Gastroesophageal sphincter (tissue), 4 donors: ENCODE results near the gene B4GALT1. TPM values are rescaled to one million over a fixed set of nuclear protein-coding genes. Genes with fewer than 3 reads are reported as not detected.

Experiments
- ATAC-seq: fragments of 150-250 bp; one replicate; pipeline ENCODE4 v1.9.1; 2016; ENCODE audit warnings: mild to moderate bottlenecking, moderate library complexity
- H3K27ac ChIP-seq, 4 donors: fragments of 200-600 bp; sonication (generic) in 3 of 4; 1 replicate in 3 of 4; 2 replicates in 1 of 4; pipeline ENCODE4 v1.5.1; 2016 to 2019
- H3K27me3 ChIP-seq: fragments of 200-600 bp; sonication (generic); one replicate; pipeline ENCODE4 v1.5.1; 2019
- H3K36me3 ChIP-seq, 2 donors: fragments of 200-600 bp; sonication (generic); one replicate each; pipeline ENCODE4 v1.5.1; 2019; ENCODE audit warnings: control low read depth in 1 of 2
- H3K4me1 ChIP-seq, 3 donors: fragments of 200-600 bp; sonication (generic); 1 replicate in 2 of 3; 2 replicates in 1 of 3; pipeline ENCODE4 v1.5.1; 2016 to 2019; ENCODE audit warnings: control low read depth in 2 of 3
- H3K4me3 ChIP-seq, 2 donors: fragments of 200-600 bp; sonication (generic); one replicate each; pipeline ENCODE4 v1.5.1; 2019; ENCODE audit warnings: mild to moderate bottlenecking in 1 of 2, moderate library complexity in 1 of 2
- H3K9me3 ChIP-seq, 3 donors: fragments of 200-600 bp; sonication (generic); one replicate each; pipeline ENCODE4 v1.5.1; 2017 to 2019; ENCODE audit warnings: control low read depth in 2 of 3
- EP300 ChIP-seq: sonication (generic); formaldehyde crosslinking; IDR thresholded peaks from one replicate; pipeline ENCODE4 v1.6.1; 2017; ENCODE audit warnings: antibody characterized with exemption, mild to moderate bottlenecking
- POLR2A ChIP-seq, 2 donors: fragments of 450-650 bp; IDR thresholded peaks; one replicate each; pipeline ENCODE4 v1.6.1; 2017; ENCODE audit warnings: antibody characterized with exemption in 2 of 2, mild to moderate bottlenecking in 2 of 2, moderate library complexity in 1 of 2
- POLR2AphosphoS5 ChIP-seq: sonication (generic); formaldehyde crosslinking; IDR thresholded peaks from one replicate; pipeline ENCODE4 v1.6.1; 2017; ENCODE audit warnings: antibody characterized with exemption
- WGBS, 2 donors: methylation state at CpG; one replicate each; pipeline ENCODE4 v1.1.5; 2018; ENCODE audit warnings: low coverage in 1 of 2; 5-methylcytosine and 5-hydroxymethylcytosine counted together
- total RNA-seq, 4 donors: library from RNA; depleted of rRNA; stranded (reverse); fragments of >200 nt; gene quantifications; one replicate each; pipeline ENCODE4 v1.1.0, GENCODE V29; 2016
- TF ChIP-seq, protein P1 (sequence below), 4 experiments: fragments of 200-600 bp in 2 of 4; fragments of 450-650 bp in 2 of 4; sonication (generic) in 1 of 4; IDR thresholded peaks; one replicate each; pipeline ENCODE4 v1.5.1; 2017 to 2019; ENCODE audit warnings: antibody characterized with exemption in 4 of 4, mild to moderate bottlenecking in 2 of 4, moderate library complexity in 2 of 4

Gene B4GALT1
- total RNA-seq, 4 donors from 2014 or later, result 22.9 to 43.3 (median 31.0) TPM

GRCh38 chr9:33123407-33124031 is 43.6 kb downstream of the B4GALT1 start:
- peak; percentile 26 for ATAC-seq
- Histone ChIP-seq H3K9me3 (no peaks in the 10 kb centered on the region), H3K4me3 (no peak overlapping the region), H3K27me3 (no peaks in the 10 kb centered on the region), H3K4me1 (peaks cover 0 to 18% (median 0%) of the 10 kb centered on the region in 3 donors), H3K36me3 (peaks cover 0 to 79% of the 10 kb centered on the region in 2 donors), H3K27ac (no peak overlapping the region)
- TF ChIP-seq POLR2AphosphoS5, result no peak
- no peak for TF ChIP-seq POLR2A (IDR thresholded peaks at IDR 0.05)
- no peak for TF ChIP-seq EP300
- TF ChIP-seq, protein P1, sequence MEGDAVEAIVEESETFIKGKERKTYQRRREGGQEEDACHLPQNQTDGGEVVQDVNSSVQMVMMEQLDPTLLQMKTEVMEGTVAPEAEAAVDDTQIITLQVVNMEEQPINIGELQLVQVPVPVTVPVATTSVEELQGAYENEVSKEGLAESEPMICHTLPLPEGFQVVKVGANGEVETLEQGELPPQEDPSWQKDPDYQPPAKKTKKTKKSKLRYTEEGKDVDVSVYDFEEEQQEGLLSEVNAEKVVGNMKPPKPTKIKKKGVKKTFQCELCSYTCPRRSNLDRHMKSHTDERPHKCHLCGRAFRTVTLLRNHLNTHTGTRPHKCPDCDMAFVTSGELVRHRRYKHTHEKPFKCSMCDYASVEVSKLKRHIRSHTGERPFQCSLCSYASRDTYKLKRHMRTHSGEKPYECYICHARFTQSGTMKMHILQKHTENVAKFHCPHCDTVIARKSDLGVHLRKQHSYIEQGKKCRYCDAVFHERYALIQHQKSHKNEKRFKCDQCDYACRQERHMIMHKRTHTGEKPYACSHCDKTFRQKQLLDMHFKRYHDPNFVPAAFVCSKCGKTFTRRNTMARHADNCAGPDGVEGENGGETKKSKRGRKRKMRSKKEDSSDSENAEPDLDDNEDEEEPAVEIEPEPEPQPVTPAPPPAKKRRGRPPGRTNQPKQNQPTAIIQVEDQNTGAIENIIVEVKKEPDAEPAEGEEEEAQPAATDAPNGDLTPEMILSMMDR (IDR thresholded peaks at IDR 0.05), result no peak
- WGBS, 2 donors, result 71% methylated on average over 1 of the region's 8 CpGs; no CpG with 5 or more reads in 1 of the 2 donors

- peaks cover 0 to 29% (median 0%) of the 10 kb centered on the region in 3 donors for H3K4me1 ChIP-seq
- H3K4me3 ChIP-seq, result no peak overlapping the region
- no peaks in the 10 kb centered on the region for H3K9me3 ChIP-seq
- TF ChIP-seq POLR2A (IDR thresholded peaks at IDR 0.05) (no peak), POLR2AphosphoS5 (no peak), EP300 (no peak)
- TF ChIP-seq, protein P1 (IDR thresholded peaks at IDR 0.05), result no peak
- 89% methylated on average over 1 of the region's 1 CpG; no CpG with 5 or more reads in 1 of the 2 donors for WGBS, 2 donors
- peaks cover 0 to 77% of the 10 kb centered on the region in 2 donors for H3K36me3 ChIP-seq
- no peak overlapping the region for H3K27ac ChIP-seq
- no peaks in the 10 kb centered on the region for H3K27me3 ChIP-seq
- ATAC-seq, result no peak
These were observed 46.5 kb downstream of the B4GALT1 start for GRCh38 chr9:33120620-33121019.

DNA sequence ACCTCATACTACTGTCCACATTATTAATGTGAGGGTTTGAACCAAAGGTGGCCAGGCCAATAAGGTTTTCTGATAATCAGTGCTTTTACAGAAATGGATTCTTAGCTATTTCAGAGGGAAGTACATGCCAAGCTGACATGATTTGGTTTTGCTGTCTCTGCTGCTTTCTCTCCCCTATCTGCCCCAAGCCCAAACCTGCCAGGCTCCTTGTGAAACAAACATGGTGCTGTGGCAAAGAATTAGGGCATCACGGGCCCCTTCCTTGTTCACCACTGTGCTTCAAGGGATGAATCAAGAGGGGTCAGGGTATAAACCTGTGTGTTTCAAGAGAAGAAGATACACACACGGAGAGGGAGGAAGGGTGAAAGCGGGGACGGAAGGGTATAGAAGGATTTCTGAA is 49.3 kb downstream of the B4GALT1 start:
- WGBS, 2 donors, result 84 to 90% methylated on average over 3 to 4 of the region's 4 CpGs
- H3K27ac ChIP-seq, result peak overlapping the region in 1 of 4 donors; percentile 8

DNA sequence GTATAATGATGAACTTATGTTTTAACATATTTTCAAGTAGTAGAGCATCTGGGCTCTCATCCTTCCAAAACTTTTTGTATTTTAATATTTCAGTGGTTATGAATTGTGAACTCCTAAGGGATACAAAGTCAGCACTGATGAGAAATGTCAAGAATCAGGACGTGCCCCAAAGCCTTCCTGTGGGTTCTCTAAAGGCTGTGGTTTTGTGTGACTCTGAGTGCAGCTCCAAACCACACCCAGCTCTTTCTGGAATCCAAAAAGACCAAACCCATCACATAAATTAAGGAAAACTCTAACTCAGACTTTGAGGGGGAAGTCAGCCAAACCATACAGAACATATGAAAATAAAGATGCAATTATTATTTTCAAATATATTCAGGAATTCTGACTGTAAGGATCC is 49.8 kb downstream of the B4GALT1 start:
- H3K27ac ChIP-seq, result peak overlapping the region in 1 of 4 donors; percentile 8
- no peaks in the 10 kb centered on the region for H3K9me3 ChIP-seq
- 50% methylated on average over 1 of the region's 1 CpG; no CpG with 5 or more reads in 1 of the 2 donors for WGBS, 2 donors
- no peak for ATAC-seq
- H3K36me3 ChIP-seq, result peaks cover 0 to 89% of the 10 kb centered on the region in 2 donors
- peaks cover 0 to 25% (median 0%) of the 10 kb centered on the region in 3 donors for H3K4me1 ChIP-seq
- no peaks in the 10 kb centered on the region for H3K27me3 ChIP-seq
- H3K4me3 ChIP-seq, result no peak overlapping the region
- TF ChIP-seq EP300, result no peak
- TF ChIP-seq POLR2A (IDR thresholded peaks at IDR 0.05), result no peak
- TF ChIP-seq, protein P1 (IDR thresholded peaks at IDR 0.05), result no peak
- TF ChIP-seq POLR2AphosphoS5, result no peak

More for the DNA sequence above, 49.3 kb downstream of the B4GALT1 start:
- ATAC-seq, result no peak
- Histone ChIP-seq H3K27me3 (no peaks in the 10 kb centered on the region), H3K4me3 (no peak overlapping the region), H3K4me1 (peaks cover 0 to 25% (median 0%) of the 10 kb centered on the region in 3 donors), H3K36me3 (peaks cover 0 to 84% of the 10 kb centered on the region in 2 donors), H3K9me3 (no peaks in the 10 kb centered on the region)
- TF ChIP-seq EP300 (no peak), POLR2A (IDR thresholded peaks at IDR 0.05) (no peak), POLR2AphosphoS5 (no peak)
- TF ChIP-seq, protein P1 (IDR thresholded peaks at IDR 0.05), result no peak

DNA sequence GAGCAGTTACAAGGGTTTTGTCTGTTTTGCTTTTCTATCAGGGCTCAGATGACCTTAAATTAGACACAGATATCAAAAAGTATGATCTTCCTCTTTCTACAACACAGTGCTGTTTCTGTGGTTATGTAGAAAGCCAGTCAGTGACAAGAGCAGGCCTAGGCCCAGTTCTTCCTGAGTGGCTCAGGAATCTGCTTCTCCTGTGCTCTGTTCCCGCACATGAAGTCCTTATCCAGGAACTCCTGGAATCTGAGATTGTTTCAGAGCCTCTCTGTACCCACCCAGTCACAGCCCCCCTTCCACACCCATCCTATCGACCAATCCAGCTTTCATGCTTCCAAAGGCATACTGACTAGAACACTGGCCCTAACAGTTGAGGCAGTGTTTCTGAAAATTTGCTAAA is 50.3 kb downstream of the B4GALT1 start:
- Histone ChIP-seq H3K4me3 (no peak overlapping the region), H3K4me1 (peaks cover 0 to 25% (median 0%) of the 10 kb centered on the region in 3 donors), H3K9me3 (no peaks in the 10 kb centered on the region), H3K36me3 (peaks cover 0 to 93% of the 10 kb centered on the region in 2 donors), H3K27me3 (no peaks in the 10 kb centered on the region), H3K27ac (peak overlapping the region in 2 of 4 donors; percentile 10 to 55)
- peak; percentile 42 for ATAC-seq
- 39 to 95% methylated on average over 2 of the region's 2 CpGs for WGBS, 2 donors
- TF ChIP-seq, protein P1 (IDR thresholded peaks at IDR 0.05), result no peak
- TF ChIP-seq EP300, result no peak
- TF ChIP-seq POLR2AphosphoS5, result no peak
- TF ChIP-seq POLR2A (IDR thresholded peaks at IDR 0.05), result no peak
